Inflammatory macrophage treated with lipopolysaccharide for 1 hour (primary cell): ENCODE data around the gene CADM4.
A peak's percentile ranks its signal among the peaks of the same experiment; 100 is the strongest.
"Not testable (repeated sequence)": the region's sequence is repeated elsewhere in the genome, so short reads cannot be mapped to it uniquely, and the experiment has no call there.

Experiments
- DNase-seq, 2 donors: peaks; one replicate each; pipeline ENCODE4 v3.0.0-alpha.2; 2020 to 2022

CADM4 gene

DNA sequence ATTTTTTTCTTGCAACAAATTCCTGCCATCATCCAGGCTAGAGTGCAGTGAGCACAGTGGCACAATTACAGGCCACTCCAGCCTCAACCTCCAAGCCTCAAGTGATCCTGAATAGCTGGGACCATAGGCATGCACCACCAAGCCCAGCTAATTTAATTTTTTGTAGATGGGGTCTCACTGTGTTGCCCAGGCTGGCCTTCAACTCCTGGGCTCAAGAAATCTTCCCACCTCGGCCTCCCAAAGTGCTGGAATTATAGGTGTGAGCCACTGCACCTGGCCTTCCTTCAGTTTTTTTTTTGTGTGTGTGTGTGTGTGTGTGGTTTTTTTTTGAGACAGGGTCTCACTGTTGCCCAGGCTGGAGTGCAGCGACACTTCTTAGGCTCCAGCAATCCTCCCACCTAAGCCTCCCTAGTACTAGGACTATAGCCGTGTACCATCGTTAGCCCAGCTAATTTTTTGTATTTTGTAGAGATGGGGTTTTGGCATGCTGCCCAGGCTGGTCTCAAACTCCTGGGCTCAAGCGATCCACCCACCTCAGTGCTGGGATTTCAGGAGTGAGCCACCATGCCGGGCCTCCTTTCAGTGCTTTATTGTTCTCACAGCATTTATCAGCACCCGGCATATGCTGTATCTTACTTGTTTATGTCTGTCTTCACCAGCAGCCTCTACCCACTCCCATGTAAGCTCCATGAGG is 33.6 kb downstream of the CADM4 start:
- DNase-seq = no peak

- not testable (repeated sequence) for DNase-seq
These were observed 39.3 kb downstream of the CADM4 start for GRCh38 chr19:43600326-43600725.

DNA sequence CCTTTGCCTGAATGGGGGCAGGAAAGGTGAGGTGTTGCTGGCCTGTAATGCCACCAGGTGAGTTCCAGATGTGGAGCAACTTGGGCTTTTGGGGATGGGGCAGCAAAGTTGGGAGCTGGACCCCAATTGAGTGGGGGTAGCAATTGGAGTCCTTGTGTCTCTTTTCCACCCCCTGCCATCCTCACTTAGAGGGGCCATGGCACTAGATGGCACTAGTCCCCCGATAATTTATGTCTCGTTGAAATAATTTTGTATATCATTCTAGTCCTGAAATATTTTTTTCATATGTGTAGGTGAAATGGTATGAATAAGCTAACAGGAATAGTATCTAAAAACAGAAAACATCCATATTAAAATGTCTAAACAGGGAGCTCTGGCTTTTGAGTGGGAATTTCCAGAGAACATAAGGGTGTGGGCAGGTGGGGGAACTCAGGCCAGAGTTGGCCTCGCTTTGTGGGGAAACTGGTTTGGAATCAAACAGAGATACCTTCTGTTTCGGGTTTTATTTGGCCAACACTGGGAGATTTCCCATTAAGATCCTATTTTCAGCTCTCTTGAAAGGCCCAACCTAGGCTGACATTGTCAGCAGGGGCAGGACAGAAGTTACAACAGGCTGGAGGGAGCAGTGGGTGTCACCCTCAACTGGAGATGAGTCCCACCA is 39.9 kb downstream of the CADM4 start:
- DNase-seq = no peak

GRCh38 chr19:43598445-43599240 is 41.0 kb downstream of the CADM4 start:
- DNase-seq = no peak

GRCh38 chr19:43597876-43598275 is 41.8 kb downstream of the CADM4 start:
- DNase-seq = peak in 1 of 2 donors; percentile 16

DNA sequence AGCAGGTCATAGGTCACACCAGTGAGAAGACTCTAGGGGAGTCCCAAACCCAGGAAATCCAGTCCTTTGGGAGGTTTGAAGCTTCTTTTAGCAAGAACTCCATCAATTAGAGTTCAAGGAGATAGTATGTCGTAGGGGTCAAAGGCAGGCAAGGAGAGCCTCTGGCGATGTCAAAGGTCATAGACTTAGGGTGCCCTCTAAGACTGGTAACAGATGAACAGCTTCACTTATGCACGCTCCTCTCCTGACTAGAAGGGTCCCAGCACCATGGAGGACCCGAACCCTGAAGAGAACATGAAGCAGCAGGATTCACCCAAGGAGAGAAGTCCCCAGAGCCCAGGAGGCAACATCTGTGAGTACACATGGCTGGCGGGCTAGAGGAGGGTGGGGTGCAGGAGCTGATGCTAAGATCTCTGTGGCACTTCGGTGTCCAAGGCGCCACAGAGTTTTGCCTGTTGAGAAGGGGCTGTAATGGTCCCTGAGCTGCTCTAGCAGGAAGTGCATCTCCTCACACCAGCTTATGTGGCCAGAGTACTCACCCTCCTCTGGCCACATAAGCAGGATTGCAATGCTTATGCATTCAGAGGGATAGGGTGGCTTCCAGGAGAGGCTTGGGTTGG is 42.7 kb downstream of the CADM4 start:
- no peak for DNase-seq

DNA sequence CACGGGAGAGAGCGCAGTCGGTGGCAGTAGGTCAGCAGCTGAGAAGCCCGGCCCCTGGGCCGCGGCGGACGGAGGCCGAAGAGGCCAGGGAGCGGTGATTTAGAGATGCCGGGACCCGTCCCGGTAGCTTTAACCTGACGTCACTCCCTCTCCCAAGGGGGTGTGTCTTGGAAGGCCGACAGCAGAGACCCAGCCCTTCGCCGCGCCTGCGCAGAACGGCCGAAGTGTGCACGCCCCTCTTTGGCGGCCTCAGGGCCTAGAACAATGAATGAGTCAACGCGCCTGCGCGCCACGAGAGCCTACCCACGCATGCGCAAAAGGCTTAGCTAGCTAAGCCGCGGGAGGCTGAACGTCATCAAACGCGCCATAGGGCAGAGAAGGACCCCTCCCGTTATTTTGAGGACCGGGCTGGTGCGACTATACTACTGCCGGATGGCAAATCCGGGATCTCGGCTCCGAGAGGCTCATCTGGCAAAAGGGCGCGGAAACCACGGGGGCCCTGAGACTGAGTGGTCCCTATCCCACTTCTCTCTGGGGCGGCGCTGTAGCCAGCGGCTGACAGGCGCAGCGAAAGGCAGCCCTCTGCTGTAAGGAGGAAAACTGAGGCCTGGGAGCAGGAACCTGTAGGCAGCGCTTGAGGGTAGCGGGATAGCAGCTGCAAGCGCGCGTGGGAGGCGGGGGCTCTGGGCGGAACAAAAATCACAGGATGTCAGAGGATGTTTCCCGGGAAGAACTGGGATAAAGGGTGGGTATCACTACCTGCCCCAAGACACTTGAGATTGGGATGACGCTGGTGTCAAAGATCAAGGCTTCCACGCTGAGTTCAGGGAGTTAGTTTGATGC is 43.4 kb downstream of the CADM4 start, which contains the start of the genes IRGQ and ZNF576:
Gene IRGQ (minus strand): TSS at position 136 of the 843 bp plus-strand sequence. CDS start 796 bp downstream, outside the sequence.
Gene ZNF576 (plus strand): TSS at position 597 of the 843 bp plus-strand sequence. CDS start 514 bp downstream, outside the sequence.
- peak; percentile 100 for DNase-seq

DNA sequence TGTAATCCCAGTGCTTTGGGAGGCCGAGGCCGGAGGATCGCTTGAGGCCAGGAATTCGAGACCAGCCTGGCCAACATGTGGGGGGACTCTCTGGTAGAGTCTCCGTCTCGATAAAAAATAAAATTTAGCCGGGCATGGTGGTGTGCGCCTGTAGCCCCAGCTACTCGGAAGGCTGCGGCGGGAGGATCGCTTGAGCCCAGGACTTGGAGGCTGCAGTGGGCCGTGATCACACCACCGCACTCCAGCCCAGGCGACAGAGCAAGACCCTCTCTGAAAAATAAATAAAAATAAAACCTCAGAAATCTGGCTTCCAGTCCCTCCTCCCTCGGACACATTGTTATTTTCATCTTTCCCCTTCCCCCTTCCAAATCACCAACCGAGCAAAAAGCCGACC is 44.0 kb downstream of the CADM4 start:
- no peak for DNase-seq

- peak; percentile 72 to 77 for DNase-seq
These were observed 44.7 kb downstream of the CADM4 start for GRCh38 chr19:43594710-43595604.

- DNase-seq = no peak
These were observed 45.5 kb downstream of the CADM4 start for GRCh38 chr19:43594081-43594697.

DNA sequence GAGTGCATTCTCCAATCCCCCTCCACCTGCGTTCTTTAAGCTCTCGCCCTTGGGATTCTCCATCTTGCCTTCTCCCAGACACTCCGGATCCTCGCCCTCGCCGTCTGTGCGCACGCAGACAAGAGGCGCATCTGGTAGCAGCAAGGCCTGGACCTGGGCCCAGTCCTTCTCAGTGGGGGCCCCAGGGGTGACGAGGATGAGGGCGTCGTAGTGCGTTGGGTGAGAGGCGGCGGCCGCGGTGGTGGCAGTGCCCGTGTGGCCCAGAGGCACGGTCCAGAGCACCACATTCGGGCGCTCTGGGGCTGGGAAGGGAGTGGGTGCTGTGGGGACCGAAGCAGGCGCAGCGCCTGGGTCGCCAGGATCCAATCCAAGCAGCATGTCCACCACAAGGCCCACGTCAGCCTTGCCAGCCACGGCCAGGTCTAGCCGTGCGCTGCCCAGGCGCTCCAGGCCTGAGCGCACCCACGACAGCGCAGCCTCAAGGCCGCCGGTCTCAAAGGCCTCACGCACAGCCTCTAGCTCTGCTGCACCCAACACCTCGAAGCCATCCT is 46.8 kb downstream of the CADM4 start:
- DNase-seq = no peak

GRCh38 chr19:43591904-43592772 is 47.5 kb downstream of the CADM4 start:
- no peak for DNase-seq

DNA sequence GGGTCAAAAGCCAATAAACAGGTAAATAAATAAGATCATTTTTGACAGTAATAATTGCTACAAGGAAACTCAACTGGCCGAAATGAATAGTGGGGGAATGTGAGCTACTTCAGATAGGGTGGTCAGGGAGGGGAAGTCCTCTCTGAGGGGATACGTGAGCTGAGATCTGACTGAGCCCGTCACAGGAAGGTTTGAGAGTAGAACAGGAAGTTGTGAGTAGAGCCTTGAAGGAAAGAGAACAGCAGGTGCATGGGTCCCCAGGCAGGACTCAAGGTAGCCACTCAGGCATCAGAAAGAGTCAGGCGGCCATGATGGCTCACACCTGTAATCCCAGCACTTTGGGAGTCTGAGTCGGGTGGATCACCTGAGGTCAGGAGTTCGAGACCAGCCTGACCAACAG is 50.0 kb downstream of the CADM4 start:
- DNase-seq = no peak

- DNase-seq = no peak
These were observed 50.4 kb downstream of the CADM4 start for GRCh38 chr19:43589277-43589676.

GRCh38 chr19:43587029-43587428 is 52.6 kb downstream of the CADM4 start:
- DNase-seq = not testable (repeated sequence)

- DNase-seq = no peak
These were observed 53.3 kb downstream of the CADM4 start for GRCh38 chr19:43586346-43586745.

DNA sequence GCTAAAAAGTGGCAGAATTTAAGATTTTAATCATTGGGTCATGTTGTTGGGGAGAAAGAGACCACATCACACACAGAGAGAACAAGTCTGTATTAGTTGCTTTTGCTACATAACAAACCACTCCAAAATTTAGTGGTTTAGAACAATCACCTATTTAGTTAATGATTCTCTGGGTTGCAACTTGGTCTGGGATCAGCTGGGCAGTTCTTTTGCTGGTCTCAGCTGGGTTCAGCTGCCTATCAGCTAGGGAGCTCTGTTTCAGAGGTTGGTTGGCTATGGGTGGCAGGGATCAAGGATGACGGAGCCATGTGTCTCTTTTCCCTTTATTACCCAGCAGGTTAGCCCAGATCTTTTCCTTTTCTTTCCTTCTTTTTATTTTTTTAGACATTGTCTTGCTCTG is 55.2 kb downstream of the CADM4 start:
- no peak for DNase-seq

DNA sequence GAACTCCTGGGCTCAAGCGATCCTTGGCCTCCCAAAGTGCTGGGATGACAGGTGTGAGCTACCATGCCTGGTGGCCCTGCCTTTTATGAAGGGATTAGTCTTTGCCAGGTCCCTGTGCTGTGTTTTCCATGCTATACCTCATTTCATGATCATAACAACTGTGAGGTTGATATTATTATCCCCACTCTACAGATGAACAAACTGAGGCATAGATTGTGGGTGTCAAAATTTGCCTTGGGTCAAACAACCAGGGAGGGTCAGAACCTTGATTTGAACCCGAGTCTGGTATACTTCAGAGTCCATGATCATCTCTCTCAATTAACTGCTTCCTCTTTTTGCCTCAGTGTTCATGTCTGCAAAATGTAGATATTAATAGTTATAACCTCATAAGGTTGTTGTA is 57.2 kb downstream of the CADM4 start:
- DNase-seq = no peak

GRCh38 chr19:43581467-43581866 is 58.2 kb downstream of the CADM4 start:
- no peak for DNase-seq
